Immature natural killer cell (primary cell): ENCODE results near the gene PDLIM3. TPM values are rescaled to one million over a fixed set of nuclear protein-coding genes. Genes with fewer than 3 reads are reported as not detected.
"Not testable (repeated sequence)": the region's sequence is repeated elsewhere in the genome, so short reads cannot be mapped to it uniquely, and the experiment has no call there.

ENCODE experiments used
- DNase-seq, 3 donors: peaks; one replicate each; pipeline ENCODE4 v3.0.0; 2022; ENCODE audit warnings: mixed read lengths in 1 of 3
- H3K27ac Mint-ChIP-seq, 6 donors: one replicate each; pipeline ENCODE4 v1.8.0; 2020; ENCODE audit warnings: mixed read lengths in 6 of 6, mild to moderate bottlenecking in 5 of 6, inconsistent platforms in 4 of 6, moderate library complexity in 3 of 6
- H3K27me3 Mint-ChIP-seq, 3 donors: one replicate each; pipeline ENCODE4 v1.8.0; 2020 to 2021; ENCODE audit warnings: low read depth in 3 of 3, mild to moderate bottlenecking in 3 of 3, mixed read lengths in 3 of 3, moderate library complexity in 3 of 3, inconsistent platforms in 1 of 3
- H3K36me3 Mint-ChIP-seq, 3 donors: one replicate each; pipeline ENCODE4 v1.8.0; 2020; ENCODE audit warnings: mixed read lengths in 3 of 3, inconsistent platforms in 2 of 3, mild to moderate bottlenecking in 2 of 3
- H3K4me1 Mint-ChIP-seq, 2 donors: one replicate each; pipeline ENCODE4 v1.8.0; 2020; ENCODE audit warnings: inconsistent platforms in 2 of 2, mild to moderate bottlenecking in 2 of 2, mixed read lengths in 2 of 2, moderate library complexity in 1 of 2
- H3K4me3 Mint-ChIP-seq, 5 donors: one replicate each; pipeline ENCODE4 v1.8.0; 2020; ENCODE audit warnings: mild to moderate bottlenecking in 5 of 5, mixed read lengths in 5 of 5, inconsistent platforms in 3 of 5, moderate library complexity in 3 of 5
- H3K9me3 Mint-ChIP-seq, 6 donors: one replicate each; pipeline ENCODE4 v1.8.0; 2020; ENCODE audit warnings: mild to moderate bottlenecking in 6 of 6, mixed read lengths in 6 of 6, inconsistent platforms in 4 of 6, moderate library complexity in 3 of 6
- polyA plus RNA-seq, 3 donors: library from polyadenylated mRNA; unstranded; fragments of 300-500 nt; fragmentation: Illumina TruSeq; gene quantifications; one replicate each; pipeline ENCODE4 v1.2.3, GENCODE V29; 2021

Gene PDLIM3
- polyA plus RNA-seq, 3 donors from 2014 or later: not detected

GRCh38 chr4:185540487-185541120, 5.3 kb upstream of the PDLIM3 start:
- Mint-ChIP-seq H3K27ac (no peak overlapping the region), H3K36me3 (no peaks in the 10 kb centered on the region), H3K27me3 (peaks cover 2 to 16% (median 7%) of the 10 kb centered on the region in 3 donors), H3K9me3 (no peaks in the 10 kb centered on the region), H3K4me1 (peaks cover 2 to 3% of the 10 kb centered on the region in 2 donors), H3K4me3 (no peak overlapping the region)
- no peak for DNase-seq

GRCh38 chr4:185540040-185540439, 4.7 kb upstream of the PDLIM3 start:
- Mint-ChIP-seq H3K36me3 (no peaks in the 10 kb centered on the region), H3K4me3 (no peak overlapping the region), H3K9me3 (no peaks in the 10 kb centered on the region), H3K4me1 (peaks cover 2 to 4% of the 10 kb centered on the region in 2 donors), H3K27me3 (peaks cover 2 to 17% (median 7%) of the 10 kb centered on the region in 3 donors), H3K27ac (no peak overlapping the region)
- DNase-seq: no peak

- Mint-ChIP-seq H3K36me3 (no peaks in the 10 kb centered on the region), H3K4me3 (no peak overlapping the region), H3K27ac (no peak overlapping the region), H3K27me3 (peaks cover 7 to 17% (median 11%) of the 10 kb centered on the region in 3 donors), H3K9me3 (no peaks in the 10 kb centered on the region), H3K4me1 (peaks cover 3 to 4% of the 10 kb centered on the region in 2 donors)
- DNase-seq: no peak
These were observed 3.5 kb upstream of the PDLIM3 start for GRCh38 chr4:185538806-185539205.

DNA sequence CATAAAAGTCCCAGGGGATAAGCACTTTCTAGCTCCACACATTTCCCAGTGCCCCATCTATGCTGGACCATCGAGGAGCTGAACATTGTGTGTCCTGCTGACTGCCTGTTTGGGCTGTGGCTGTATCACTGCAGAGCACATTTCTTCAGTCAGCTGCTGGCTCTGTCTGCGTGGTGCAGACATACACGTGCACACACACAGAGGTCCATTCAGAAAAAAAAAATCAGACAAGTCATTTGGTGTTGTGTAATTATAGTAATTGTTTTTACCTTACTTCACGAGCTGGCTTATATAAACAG, 1.1 kb upstream of the PDLIM3 start:
- H3K4me3 Mint-ChIP-seq: no peak overlapping the region

DNA sequence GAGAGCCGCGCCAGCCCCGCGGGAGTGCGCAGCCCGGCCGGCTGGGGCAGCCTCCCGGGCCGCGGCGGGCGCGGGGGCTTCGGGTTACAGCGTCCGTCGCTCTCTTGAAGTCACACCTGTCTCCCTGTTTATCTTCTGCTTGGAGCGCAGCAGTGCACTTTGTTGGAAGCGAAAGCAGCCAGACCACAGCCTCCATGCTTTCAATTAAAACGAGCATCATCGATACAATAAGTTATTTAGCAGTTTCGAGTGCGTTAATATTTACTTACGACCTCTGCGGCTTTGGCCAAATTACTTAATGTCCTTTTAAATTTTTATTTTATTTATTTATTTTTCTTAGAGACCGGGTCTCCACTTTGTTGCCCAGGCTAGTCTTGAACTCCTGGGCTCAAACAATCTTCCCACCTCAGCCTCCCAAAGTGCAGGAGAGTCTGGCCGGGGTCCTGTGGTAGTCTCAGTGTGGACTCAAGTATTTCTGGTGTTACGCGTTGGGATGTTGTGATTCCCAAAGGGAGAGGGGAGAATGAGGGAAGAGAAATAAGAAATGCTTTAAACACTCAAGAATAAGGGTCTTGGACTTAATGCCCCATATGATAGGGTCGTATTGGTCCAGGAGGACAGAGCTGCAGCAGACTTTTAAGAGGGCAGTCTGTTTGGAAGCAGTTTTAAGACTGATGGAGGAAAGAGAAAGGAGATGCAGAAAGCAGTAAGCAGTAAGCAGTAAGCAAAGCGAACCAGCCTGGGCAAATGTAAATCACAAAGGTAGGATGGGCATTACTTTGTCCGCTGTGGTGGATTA, 504 bp upstream of the PDLIM3 start:
- Mint-ChIP-seq H3K36me3 (peaks cover 0 to 4% (median 0%) of the 10 kb centered on the region in 3 donors), H3K4me3 (no peak overlapping the region), H3K4me1 (peaks cover 3 to 4% of the 10 kb centered on the region in 2 donors), H3K27me3 (peaks cover 12 to 18% (median 14%) of the 10 kb centered on the region in 3 donors), H3K9me3 (no peaks in the 10 kb centered on the region), H3K27ac (no peak overlapping the region)
- DNase-seq: no peak

More for the DNA sequence above, 1.1 kb upstream of the PDLIM3 start:
- Mint-ChIP-seq H3K27ac (no peak overlapping the region), H3K4me1 (peaks cover 3 to 4% of the 10 kb centered on the region in 2 donors), H3K36me3 (peaks cover 0 to 4% (median 0%) of the 10 kb centered on the region in 3 donors), H3K9me3 (no peaks in the 10 kb centered on the region), H3K27me3 (peaks cover 13 to 18% (median 14%) of the 10 kb centered on the region in 3 donors)
- no peak for DNase-seq

DNA sequence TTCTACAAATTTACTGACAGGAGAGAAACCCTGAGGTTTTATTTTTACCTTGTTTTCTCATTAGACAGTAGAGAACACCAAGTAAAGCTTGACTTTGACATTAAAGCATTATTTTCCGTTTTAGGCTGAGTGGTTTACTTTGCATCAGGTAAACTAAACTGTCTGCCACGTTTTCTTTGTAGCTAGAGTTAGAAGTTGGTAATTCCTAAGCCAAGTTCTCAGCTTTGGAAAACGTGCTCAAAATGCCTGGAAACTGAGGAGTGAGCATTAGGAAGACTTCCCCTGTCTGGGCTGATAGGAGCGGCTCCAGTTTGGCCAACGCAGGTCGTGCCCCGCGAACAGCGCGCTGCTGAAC, 819 bp downstream of the PDLIM3 start:
- peaks cover 10 to 20% (median 16%) of the 10 kb centered on the region in 3 donors for H3K27me3 Mint-ChIP-seq
- H3K9me3 Mint-ChIP-seq: no peaks in the 10 kb centered on the region
- no peak overlapping the region for H3K27ac Mint-ChIP-seq
- DNase-seq: no peak
- peaks cover 3 to 4% of the 10 kb centered on the region in 2 donors for H3K4me1 Mint-ChIP-seq
- H3K4me3 Mint-ChIP-seq: no peak overlapping the region
- H3K36me3 Mint-ChIP-seq: peaks cover 0 to 4% (median 0%) of the 10 kb centered on the region in 3 donors

DNA sequence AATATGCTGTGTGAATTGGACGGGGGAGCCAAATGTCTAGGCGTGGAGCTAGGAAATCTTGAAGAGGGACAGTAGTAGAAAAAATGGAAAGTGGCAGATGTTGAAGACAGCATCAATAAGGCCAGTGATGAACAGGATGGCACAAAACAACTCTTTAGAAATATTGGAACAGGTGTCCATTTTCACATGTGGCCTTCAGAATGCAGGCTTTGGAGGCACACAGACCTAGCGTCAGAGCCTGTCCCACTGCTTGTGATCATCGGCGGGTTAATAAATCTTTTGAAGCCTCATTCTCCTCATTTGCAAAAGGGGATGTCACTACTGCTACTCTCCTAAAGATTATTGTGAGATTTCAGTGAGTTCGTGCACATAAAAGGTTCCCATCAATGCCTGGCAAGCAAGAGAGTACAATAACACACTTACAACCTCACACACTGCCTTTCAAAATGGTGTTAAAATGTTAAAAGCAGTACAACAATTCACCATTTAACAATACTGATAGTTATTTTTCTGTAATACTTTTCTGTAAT, 2.4 kb downstream of the PDLIM3 start:
- Mint-ChIP-seq H3K27me3 (peaks cover 10 to 22% (median 17%) of the 10 kb centered on the region in 3 donors), H3K4me3 (no peak overlapping the region), H3K4me1 (peaks cover 3 to 4% of the 10 kb centered on the region in 2 donors), H3K9me3 (no peaks in the 10 kb centered on the region), H3K36me3 (peaks cover 0 to 4% (median 0%) of the 10 kb centered on the region in 3 donors), H3K27ac (no peak overlapping the region)
- DNase-seq: no peak

- Mint-ChIP-seq H3K4me1 (peaks cover 3 to 4% of the 10 kb centered on the region in 2 donors), H3K27me3 (peaks cover 10 to 22% (median 17%) of the 10 kb centered on the region in 3 donors), H3K27ac (no peak overlapping the region)
These were observed 3.0 kb downstream of the PDLIM3 start for GRCh38 chr4:185532293-185532692.

GRCh38 chr4:185531654-185532053, 3.7 kb downstream of the PDLIM3 start:
- H3K4me1 Mint-ChIP-seq, H3K4me3 Mint-ChIP-seq, H3K36me3 Mint-ChIP-seq, DNase-seq, H3K9me3 Mint-ChIP-seq, H3K27ac Mint-ChIP-seq: not testable (repeated sequence)
- H3K27me3 Mint-ChIP-seq: peaks cover 9 to 21% (median 20%) of the 10 kb centered on the region in 3 donors

More at GRCh38 chr4:185532293-185532692, 3.0 kb downstream of the PDLIM3 start:
- peaks cover 0 to 4% (median 0%) of the 10 kb centered on the region in 3 donors for H3K36me3 Mint-ChIP-seq
- no peak overlapping the region for H3K4me3 Mint-ChIP-seq
- no peaks in the 10 kb centered on the region for H3K9me3 Mint-ChIP-seq
- DNase-seq: no peak

DNA sequence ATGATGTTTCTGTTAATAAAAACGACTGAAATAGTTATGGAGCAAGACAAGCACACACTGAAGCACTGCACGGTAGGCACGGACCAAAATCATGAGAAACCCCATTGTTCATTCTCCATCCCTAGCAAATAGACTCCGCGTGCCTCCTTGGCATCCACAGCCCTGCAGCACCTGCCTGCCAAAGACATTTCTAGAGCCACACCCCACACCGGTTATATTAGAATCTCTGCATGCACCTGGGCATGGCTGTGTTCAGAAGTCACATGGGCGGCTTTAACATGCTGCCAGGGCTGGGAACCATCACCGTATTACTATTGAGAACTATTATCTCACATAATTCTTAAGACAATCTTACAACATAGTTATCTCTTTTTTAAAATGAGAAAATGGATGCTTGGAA, 5.9 kb downstream of the PDLIM3 start:
- peaks cover 2 to 15% (median 15%) of the 10 kb centered on the region in 3 donors for H3K27me3 Mint-ChIP-seq
- H3K4me1 Mint-ChIP-seq: no peaks in the 10 kb centered on the region
- no peak overlapping the region for H3K4me3 Mint-ChIP-seq
- peaks cover 0 to 8% (median 0%) of the 10 kb centered on the region in 3 donors for H3K36me3 Mint-ChIP-seq
- no peak for DNase-seq
- H3K27ac Mint-ChIP-seq: no peak overlapping the region
- H3K9me3 Mint-ChIP-seq: peaks cover 0 to 12% (median 4%) of the 10 kb centered on the region in 6 donors

DNA sequence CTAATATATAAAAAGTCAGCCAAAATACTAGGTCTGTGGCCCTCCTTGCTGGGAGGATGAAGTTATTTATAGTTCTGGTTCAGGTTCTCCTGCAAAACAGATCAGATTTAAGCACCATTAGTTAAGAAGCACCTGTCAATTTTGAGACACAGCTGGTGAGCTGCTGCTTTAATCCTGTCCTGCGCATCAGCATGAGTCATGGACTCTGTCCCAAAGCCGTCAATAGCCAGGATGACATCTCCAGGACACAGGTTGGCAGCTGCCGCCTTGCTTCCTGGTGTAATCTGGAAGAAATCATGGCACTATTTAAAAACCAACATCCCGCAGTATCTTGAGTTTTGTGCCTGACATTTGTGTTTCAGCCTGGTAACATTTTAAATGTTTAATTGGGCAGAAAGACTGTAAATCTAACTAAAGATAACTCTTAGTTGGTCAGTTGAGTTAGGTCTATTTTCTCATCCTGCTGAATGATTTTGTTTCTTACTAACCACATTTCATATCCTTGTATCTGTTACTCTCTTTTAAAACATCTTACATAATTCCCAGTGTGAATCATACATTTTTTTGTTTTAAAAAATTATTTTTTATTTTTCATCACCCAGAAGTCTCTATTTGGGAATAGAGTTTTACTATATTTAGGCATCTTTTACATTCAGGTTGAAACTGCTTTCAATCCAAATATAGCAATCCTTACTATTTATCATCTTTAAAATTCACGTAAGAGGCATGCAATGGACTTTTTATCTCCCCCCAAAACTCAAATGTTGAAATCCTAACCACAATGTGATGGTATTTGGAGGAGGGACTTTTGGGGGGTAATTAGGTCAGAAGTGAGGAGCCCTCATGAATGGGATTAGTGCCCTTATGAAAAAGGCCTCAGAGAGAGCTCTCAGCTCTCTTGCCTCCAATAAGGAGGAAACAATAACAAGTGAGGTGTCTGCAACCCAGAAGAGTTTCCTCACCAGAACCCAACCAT, 10.1 kb downstream of the PDLIM3 start:
- Mint-ChIP-seq H3K4me3 (no peak overlapping the region), H3K36me3 (peaks cover 0 to 4% (median 0%) of the 10 kb centered on the region in 3 donors), H3K27me3 (peaks cover 3 to 7% (median 5%) of the 10 kb centered on the region in 3 donors), H3K9me3 (peaks cover 0 to 12% (median 4%) of the 10 kb centered on the region in 6 donors), H3K4me1 (no peaks in the 10 kb centered on the region), H3K27ac (no peak overlapping the region)
- DNase-seq: no peak

DNA sequence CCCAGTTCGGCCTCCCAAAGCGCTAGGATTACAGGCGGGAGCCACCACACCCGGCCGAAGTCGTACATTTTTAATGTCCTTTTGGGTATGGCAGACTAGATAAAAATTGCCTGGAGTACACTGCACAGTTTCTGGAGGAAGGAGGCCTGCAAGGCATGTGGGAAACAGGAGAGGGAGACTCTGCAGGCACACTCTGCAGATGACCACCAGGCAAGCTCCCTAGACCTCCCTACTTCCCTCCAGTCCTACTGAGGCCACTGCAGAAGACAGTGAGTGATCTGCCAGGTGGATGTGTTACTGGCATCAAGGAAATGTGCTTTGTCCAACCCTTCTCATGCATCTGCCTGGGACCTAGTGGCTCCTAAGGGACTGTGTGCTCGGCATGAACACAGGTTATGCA, 11.4 kb downstream of the PDLIM3 start:
- no peak for DNase-seq
- Mint-ChIP-seq H3K4me1 (no peaks in the 10 kb centered on the region), H3K27ac (no peak overlapping the region), H3K27me3 (peaks cover 3 to 6% (median 3%) of the 10 kb centered on the region in 3 donors), H3K36me3 (peaks cover 0 to 4% (median 0%) of the 10 kb centered on the region in 3 donors), H3K9me3 (peaks cover 0 to 12% (median 4%) of the 10 kb centered on the region in 6 donors), H3K4me3 (no peak overlapping the region)

DNA sequence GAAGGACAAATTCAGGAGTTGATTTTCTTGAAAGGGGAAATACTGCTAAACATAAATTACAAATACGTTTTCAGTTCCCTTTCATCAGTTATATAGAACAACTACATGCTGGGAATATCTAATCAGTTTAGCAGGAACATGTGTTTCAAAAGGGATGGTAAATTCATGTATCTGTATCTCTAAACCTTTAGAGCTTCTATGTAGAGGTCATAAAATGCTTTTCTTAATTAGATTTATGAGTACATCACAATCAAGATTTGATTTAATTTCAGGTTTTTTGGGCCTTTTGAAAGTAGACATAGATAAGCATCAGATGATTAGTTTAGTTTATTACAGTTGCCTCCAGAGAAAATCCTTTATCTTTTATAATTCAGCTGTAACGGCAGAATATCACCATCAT, 12.9 kb downstream of the PDLIM3 start:
- no peak for DNase-seq
- H3K36me3 Mint-ChIP-seq: peaks cover 0 to 4% (median 0%) of the 10 kb centered on the region in 3 donors
- H3K4me1 Mint-ChIP-seq: no peaks in the 10 kb centered on the region
- H3K27me3 Mint-ChIP-seq: peaks cover 3 to 5% (median 3%) of the 10 kb centered on the region in 3 donors
- no peak overlapping the region for H3K4me3 Mint-ChIP-seq
- H3K9me3 Mint-ChIP-seq: peaks cover 0 to 12% (median 4%) of the 10 kb centered on the region in 6 donors
- H3K27ac Mint-ChIP-seq: no peak overlapping the region
